GM21717 (cell line): ENCODE measurements around the gene SF1.

Experiments
- ATAC-seq: cut with Tn5 transposase; IDR thresholded peaks from one replicate; pipeline ENCODE4 v1.9.1; 2021; ENCODE audit warnings: mild to moderate bottlenecking, moderate library complexity; ENCODE audit not compliant: unreplicated experiment

SF1 gene

DNA sequence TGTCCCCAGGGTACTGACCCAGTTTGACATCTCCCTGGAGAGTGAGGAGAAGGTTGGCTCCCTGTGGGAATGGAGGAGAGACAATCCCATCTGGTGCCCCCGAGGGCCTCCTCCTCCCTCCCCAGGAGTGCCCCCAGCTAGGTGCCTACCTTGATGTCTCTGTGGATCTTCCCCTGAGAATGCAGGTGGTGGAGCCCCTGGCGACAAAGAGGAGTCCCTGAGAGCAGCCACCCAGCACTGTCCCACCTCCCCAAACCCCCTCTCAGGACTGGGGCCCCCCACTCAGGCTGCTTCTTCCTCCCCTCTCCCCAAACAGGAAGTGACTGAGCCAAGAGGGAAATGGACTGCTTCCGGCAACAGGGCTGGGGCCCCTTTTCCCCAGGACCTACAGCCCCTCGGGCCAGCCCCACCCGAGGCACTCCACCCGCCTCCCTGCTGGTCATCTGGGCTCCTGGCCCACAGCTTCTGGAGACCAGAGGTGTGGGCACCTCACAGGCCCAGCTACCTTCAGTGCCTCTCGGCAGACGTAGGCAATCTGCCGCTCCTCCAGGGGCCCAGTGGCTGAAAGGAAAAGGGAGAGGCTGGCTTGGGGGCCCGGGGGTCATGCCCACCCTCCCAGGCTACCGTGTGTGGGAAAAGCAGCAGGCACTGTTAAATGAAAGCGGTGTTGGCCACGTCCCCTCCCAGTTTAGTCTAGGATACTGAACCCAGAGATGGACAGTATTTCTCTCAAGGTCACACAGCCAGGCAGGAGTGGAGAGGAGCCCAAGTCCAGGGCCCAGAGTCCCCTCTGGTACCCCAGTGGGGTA lies 23.4 kb upstream of the SF1 start:
- ATAC-seq: no peak

DNA sequence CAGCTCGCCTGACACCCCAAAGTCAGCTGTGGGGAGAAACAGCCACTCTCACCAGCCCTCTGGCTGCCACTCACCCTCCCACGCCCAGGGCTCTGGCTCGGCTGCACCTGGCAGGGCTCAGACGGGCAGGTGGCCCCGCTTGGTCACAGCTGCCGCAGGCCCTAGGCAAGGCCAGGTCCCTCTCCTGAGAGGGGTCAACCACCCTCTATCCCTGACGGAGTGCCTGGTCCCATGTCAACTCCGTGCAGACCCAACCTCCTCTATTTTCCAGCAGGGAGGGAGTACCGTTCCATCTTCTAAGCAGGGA lies 22.8 kb upstream of the SF1 start:
- no peak for ATAC-seq

- no peak for ATAC-seq
Measured at GRCh38 chr11:64800303-64801157, 22.2 kb upstream of the SF1 start.

DNA sequence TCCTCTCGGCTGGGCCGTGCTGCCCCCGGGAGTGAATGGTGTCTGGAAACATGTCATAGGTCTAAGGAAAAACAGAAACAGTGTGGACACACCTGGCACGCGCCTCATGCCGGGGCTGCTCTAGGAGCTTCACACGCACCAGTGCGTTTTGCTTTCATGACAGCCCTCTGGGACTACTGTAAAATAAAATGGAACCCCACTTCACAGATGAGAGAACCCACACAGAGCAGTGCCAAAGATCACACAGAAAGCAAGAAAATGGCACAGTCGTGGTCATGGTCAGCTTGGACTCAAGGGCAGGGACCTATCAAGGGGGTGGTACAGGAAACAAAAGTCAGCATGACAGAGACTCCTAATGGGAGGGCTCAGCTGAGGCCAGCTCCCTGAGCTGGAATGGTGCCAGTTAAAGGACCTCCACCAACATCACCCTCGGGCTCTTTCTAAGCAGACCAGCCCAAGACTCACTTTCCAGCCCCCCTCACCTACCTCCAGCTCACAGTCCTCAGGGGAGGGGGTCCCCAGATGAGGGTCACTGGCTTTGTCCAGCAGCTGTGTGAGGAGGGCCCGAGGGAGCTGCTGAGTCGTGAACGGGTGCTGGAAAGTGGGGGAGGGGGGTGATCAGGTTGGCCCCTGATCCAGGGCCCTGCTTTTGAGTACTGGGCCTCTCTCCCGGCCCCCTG lies 21.4 kb upstream of the SF1 start:
- ATAC-seq: no peak

- ATAC-seq: no peak
Measured at GRCh38 chr11:64799256-64799622, 20.9 kb upstream of the SF1 start.

- no peak for ATAC-seq
Measured at GRCh38 chr11:64796757-64797541, 18.6 kb upstream of the SF1 start.

DNA sequence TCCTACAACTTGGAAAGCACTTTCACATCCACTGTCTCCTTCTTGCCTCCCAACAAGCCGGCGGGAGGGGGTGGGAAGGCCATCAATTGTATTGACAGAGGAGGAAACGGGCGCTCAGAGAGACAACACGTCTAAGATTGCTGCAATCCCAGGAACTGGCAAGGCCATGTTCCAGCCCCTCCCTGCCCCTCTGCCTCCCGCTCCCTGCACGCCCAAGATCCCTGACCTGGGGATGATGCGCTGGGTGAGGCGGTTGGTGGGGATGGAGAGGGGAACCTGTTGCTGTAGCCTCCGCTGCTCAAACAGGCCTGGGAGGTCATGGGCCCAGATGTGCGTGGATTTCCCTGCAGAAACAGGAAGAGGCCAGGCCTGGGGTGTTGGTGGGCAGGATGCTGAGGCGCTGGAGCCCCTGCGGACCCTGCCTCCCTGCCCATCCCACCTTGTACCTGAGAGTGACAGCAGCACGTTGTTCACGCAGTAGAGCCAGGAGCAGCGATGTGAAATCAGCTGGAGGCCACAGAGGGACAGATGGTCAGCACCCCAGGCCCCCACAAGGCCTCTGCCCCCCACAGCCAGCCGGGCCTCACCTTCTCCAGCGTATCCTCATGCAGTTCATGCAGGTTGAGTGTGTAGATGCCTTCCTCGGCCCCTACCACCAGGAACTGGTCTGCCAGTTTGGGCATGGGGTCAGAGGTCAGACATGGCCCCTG lies 17.9 kb upstream of the SF1 start:
- ATAC-seq: no peak

GRCh38 chr11:64794526-64794925 lies 16.2 kb upstream of the SF1 start:
- ATAC-seq: no peak

- no peak for ATAC-seq
Measured at GRCh38 chr11:64793271-64794160, 15.2 kb upstream of the SF1 start.

DNA sequence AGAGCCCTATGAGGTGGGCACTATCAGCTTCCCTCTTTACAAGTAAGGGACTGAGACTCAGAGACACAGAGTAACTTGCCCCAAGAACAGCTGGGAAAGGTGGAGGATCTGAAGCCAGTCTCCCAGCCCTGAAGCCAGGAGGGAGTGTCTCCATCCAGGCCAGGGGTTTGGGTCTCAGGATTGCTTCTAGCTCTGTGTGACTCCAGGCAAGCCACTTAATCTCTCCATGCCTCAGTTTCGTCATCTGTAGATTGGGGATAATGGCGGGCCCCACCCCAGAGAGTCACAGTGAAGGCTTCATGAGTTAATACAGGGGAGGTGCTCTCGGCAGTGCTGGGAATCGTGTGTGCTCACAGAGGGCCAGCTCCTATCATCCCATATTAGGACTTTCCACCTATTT lies 14.1 kb upstream of the SF1 start:
- no peak for ATAC-seq

- ATAC-seq: no peak
Measured at GRCh38 chr11:64791781-64792291, 13.5 kb upstream of the SF1 start.

DNA sequence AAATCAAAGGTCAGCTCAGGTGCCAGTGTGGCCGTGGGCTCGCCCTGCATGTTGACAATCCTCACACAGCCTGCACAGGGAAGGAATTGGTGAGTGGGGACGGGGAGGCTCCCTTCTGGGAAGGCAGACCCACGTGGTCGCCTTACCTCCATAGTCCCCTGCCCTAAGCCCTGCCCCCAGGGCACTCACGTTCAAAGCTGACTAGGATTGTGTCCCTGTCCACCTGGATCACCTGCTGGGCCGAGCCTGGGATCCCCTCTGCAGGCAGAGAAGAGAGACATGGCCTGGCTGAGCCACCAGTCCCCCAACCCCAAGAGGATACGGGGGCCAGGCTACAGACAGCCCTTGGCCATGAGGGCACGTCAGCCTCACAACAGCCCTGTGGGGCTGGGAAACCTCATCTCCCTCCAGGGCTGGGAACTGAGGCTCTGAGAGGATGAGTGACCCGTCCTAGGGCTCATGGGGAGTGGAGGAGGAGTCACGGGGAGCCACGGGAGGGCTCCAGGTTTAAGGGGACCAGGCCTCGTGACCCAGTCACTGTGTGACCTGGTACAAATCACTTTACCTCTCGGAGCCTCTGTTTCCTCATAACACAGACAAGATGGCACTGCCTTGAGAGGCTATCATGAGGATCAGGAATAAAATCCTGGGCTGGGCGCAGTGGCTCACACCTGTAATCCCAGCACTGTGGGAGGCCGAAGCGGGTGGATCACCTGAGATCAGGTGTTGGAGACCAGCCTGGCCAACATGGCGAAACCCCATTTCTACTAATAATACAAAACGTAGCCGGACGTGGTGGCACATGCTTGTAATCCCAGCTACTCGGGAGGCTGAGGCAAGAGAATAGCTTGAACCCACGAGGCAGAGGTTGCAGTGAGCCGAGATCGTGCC lies 12.1 kb upstream of the SF1 start:
- no peak for ATAC-seq

DNA sequence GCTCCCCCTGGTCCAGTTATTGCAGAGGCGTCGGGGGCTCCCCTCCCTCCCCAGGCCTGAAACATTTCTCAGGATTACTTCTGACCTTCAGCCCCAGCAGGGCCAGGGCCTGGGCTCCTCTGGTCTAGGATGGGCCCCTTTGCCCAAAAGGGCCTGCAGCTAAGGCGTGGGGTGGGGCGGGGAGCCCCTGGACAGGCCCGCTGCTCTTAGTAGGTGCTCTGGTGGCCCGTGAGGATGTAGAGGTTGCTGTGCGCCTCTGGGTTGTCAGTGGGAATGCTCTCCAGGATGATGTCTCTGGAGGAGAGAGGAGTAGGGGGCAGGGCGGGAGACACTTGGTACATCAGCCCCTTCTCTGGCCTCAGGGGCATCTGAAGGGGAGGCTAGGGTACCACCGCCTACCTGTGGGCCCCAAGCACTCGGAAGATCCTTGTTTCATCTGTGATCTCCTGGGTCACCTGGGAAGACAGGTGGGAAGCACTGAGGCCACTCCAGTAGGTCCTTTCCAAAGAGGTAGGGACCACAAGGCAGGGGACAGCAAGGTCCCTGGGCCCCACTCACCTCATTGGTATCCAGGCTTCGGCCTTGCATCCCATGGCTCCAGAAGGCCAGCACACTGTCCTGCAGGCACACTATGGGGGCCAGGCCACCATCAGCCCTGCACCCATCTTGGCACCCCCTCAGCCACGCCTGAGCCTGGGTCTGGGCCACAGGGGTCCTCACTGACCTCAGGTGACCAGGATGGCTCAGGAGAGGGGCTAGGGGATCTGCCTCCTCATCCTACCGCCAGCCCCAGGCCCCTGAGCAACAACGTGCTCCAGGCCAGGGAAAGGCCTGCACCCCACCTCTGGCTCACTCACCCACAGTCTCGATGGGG lies 11.2 kb upstream of the SF1 start:
- no peak for ATAC-seq

DNA sequence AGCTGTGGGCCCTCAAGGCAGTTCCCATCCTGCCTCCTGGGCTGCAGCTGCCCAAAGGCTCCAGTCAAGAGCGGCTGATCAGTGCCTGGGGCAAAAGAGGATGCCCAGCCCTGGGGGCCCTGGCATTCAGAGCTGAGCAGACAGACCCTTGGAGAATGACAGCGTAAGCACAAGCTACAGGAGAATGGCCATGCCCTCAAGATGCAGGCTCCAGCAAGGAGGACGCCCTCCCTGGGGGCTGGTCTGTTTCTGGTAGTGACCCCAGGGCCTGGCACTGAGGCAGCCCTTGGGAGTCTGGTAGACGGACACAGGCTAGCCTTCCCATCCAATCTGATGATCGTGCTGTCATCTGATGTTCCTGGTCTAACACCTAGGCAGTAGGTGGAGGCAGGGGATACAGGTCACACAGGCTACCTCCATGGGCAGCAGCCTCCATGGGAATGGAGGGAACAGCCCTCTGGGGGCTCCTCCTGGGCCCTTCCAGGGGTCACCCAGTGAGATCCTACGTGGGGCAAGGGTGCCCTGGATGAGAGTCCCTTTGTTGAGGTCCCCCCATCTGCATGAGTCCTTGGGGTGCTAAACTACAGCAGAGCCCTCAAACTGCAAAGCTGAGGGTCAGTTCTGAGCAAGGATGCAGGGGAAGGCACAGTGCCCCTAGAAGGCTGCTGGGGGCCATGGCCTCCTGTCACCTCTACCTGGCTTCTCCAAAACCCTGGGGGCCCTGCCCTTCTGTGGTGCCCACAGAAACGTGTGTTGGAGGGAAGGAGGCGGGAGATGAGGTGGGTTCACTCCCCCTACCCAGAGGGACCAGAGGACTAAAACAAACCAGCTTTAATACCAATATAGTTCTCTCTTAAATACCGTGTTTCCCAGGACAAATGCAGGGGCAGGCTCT lies 10.2 kb upstream of the SF1 start:
- ATAC-seq: no peak

DNA sequence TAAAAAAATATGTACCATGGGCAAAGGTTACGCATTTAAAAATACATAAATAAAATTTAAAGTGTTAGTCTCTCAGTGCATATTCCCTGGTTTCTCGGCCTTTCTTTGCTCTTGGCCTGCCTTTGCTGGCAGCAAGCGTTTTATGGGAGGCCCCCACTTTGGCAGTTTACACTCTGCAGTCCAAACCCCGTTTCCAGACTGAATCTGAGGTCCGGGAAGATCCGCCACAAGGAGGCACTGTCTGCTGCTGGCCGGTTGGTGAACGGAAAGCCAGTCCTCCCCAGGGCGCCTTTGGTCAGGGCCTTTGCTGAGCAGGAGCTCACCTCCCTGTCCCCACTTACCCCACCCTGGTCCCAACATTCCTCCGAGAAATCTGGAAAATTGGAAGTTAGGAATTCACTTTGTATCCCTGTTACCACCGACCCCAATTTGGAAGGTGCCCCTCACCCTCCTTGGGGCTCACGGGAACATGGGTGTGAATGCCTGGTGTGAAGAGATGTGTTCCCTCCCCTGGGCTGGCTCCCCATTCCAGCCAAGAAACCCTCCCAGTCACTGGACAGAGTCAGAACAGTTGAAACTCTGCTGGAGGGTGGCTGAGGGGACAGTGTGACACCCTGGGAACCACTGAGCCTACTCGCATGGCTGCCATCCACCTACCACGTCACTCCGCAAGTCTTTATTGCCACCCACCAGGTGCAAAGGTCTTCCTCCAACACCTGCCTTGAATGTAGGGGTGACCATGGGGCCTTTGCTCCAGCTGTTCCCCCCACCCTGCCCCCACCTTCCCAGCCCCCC lies 9.4 kb upstream of the SF1 start:
- ATAC-seq: no peak

DNA sequence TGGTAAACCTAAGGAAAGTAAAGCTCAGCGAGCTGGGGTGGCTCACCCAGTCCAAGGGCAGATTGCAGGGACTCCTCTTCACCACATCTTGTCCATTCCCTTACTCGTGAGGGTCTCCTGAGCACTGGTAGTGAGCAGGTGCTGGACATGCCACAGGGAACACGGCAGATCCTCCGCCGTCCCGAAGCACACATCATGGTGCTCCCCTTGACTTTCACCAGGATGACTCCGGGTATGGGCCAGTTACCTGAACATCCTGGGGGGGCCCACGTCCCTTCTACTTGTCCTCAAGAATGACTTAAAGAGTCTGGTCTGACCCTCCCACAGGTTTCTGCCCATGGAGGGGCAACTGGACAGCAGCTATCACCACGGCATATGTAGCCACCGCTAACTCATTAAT lies 8.0 kb upstream of the SF1 start:
- no peak for ATAC-seq
